ENCODE measurements around the gene RAI1.

Gene RAI1

GRCh38 chr17:17819111-17819510 lies 137.9 kb downstream of the RAI1 start:
- DNase-seq: no peak

- DNase-seq: peak; percentile 70
These were observed 138.3 kb downstream of the RAI1 start for GRCh38 chr17:17819561-17819995.

GRCh38 chr17:17820046-17820445 lies 138.8 kb downstream of the RAI1 start:
- no peak for DNase-seq

GRCh38 chr17:17820463-17821158 lies 139.4 kb downstream of the RAI1 start:
- no peak for DNase-seq

GRCh38 chr17:17822189-17822588 lies 140.9 kb downstream of the RAI1 start:
- DNase-seq: no peak

- peak; percentile 20 for DNase-seq
These were observed 141.4 kb downstream of the RAI1 start for GRCh38 chr17:17822616-17823015.

- peak; percentile 83 for DNase-seq
These were observed 142.3 kb downstream of the RAI1 start for GRCh38 chr17:17823433-17824118.

GRCh38 chr17:17824119-17824782 lies 143.0 kb downstream of the RAI1 start:
- peak; percentile 22 for DNase-seq

GRCh38 chr17:17824783-17825614 lies 143.7 kb downstream of the RAI1 start:
- no peak for DNase-seq

GRCh38 chr17:17826342-17826713 lies 145.1 kb downstream of the RAI1 start:
- peak; percentile 24 for DNase-seq

GRCh38 chr17:17826942-17827785 lies 145.9 kb downstream of the RAI1 start:
- DNase-seq: no peak

- no peak for DNase-seq
These were observed 146.8 kb downstream of the RAI1 start for GRCh38 chr17:17827826-17828621.

GRCh38 chr17:17830269-17830567 lies 149.0 kb downstream of the RAI1 start:
- DNase-seq: no peak

- DNase-seq: no peak
These were observed 149.5 kb downstream of the RAI1 start for GRCh38 chr17:17830740-17831207.

GRCh38 chr17:17831208-17832031 lies 150.2 kb downstream of the RAI1 start:
- DNase-seq: no peak

GRCh38 chr17:17832032-17832363 lies 150.7 kb downstream of the RAI1 start:
- no peak for DNase-seq

GRCh38 chr17:17833658-17834357 lies 152.6 kb downstream of the RAI1 start:
- DNase-seq: no peak

- no peak for DNase-seq
These were observed 153.7 kb downstream of the RAI1 start for GRCh38 chr17:17834974-17835373.

GRCh38 chr17:17835415-17836249 lies 154.4 kb downstream of the RAI1 start:
- DNase-seq: no peak
